GM10266 (cell line): Measurements from ENCODE around the gene ZNF175.

ENCODE experiments used
- DNase-seq: peaks from one replicate; pipeline ENCODE4 v3.0.0; 2012; ENCODE audit errors: extremely low spot score
- TF ChIP-seq, protein P1 (sequence below): IDR thresholded peaks from 2 replicates; pipeline ENCODE4 v1.5.1; 2012; ENCODE audit warnings: mild to moderate bottlenecking, low read depth; ENCODE audit not compliant: control insufficient read depth, insufficient read depth; ENCODE audit errors: missing control alignments

The ZNF175 gene

DNA sequence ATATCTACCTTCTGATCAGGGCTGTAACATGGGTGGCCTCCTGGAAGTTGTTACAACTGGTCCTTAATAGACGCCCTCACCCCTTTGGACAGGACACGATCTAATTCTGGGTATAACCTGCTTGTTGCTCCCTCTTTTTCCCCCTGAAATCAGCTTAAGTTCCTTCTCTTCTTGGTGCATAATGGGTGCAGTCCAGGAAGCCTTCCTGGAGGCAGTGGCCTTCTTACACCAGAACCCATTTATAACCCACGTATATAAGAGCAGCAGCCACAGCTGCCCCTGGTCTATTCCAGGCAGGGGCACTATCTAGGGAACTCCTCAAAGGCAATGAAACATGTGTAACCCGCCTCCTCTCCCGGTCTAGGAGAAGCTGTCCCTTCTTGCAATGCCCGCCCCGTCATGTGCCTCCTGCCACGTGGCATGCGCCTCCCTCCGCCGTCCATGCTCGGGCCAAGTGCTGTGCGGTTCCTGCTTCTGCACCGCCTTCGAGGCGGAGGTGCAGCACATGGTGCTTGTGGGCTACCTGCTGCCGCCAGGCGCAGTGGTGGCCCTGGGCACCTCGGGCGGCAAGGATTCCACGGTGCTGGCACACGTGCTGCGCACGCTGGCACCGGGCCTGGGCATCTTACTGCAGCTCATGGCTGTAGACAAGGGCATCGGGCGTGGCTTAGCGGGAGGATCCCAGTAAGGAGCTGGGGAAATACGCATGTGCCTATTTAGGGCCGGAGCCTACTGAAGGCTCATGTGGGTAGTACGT, 27.3 kb downstream of the ZNF175 start:
- no peak for DNase-seq
- TF ChIP-seq, protein P1, sequence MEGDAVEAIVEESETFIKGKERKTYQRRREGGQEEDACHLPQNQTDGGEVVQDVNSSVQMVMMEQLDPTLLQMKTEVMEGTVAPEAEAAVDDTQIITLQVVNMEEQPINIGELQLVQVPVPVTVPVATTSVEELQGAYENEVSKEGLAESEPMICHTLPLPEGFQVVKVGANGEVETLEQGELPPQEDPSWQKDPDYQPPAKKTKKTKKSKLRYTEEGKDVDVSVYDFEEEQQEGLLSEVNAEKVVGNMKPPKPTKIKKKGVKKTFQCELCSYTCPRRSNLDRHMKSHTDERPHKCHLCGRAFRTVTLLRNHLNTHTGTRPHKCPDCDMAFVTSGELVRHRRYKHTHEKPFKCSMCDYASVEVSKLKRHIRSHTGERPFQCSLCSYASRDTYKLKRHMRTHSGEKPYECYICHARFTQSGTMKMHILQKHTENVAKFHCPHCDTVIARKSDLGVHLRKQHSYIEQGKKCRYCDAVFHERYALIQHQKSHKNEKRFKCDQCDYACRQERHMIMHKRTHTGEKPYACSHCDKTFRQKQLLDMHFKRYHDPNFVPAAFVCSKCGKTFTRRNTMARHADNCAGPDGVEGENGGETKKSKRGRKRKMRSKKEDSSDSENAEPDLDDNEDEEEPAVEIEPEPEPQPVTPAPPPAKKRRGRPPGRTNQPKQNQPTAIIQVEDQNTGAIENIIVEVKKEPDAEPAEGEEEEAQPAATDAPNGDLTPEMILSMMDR: no peak

DNA sequence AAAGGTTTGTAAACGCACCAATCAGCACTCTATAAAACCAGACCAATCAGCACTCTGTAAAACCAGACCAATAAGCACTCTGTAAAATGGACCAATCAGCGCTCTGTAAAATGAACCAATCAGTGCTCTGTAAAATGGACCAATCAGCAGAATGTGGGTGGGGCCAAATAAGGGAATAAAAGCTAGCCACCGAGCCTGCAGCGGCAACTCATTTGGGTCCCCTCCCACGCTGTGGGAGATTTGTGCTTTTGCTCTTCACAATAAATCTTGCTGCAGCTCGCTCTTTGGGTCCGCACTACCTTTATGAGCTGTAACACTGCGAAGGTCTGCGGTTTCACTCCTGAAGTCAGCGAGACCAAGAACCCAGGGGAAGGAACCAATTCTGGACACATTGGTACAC, 28.0 kb downstream of the ZNF175 start:
- no peak for DNase-seq
- TF ChIP-seq, protein P1: no peak

DNA sequence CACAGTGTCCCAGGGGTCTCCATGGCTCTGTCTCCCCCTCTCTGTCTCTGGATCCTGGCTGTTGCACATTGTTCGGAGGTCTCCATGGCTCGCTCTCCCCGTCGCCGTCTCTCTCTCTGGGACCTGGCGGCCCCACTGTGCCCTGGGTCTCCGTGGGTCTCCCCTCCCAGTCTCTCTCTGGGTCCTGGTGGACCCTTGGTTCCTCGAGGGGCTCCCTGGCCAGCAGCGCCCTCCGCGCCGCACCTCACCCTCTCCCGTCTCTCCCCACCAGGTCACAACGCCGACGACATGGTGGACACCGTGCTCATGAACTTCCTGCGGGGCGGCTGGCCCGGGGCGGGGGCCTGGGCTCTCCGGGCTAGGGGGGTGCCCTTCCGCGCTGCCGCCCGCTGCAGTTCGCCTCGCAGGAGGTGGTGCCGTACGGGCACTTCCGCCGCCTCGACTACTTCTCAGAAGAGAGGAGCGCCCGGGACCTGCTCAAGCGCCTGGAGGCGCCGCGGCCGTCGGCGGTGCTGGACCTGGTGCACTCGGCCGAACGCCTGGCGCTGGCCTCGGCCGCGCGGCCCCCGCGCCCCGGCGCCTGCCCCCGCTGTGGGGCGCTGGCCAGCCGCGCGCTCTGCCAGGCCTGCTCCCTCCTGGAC, 30.0 kb downstream of the ZNF175 start:
- TF ChIP-seq, protein P1: peak; percentile 15

DNA sequence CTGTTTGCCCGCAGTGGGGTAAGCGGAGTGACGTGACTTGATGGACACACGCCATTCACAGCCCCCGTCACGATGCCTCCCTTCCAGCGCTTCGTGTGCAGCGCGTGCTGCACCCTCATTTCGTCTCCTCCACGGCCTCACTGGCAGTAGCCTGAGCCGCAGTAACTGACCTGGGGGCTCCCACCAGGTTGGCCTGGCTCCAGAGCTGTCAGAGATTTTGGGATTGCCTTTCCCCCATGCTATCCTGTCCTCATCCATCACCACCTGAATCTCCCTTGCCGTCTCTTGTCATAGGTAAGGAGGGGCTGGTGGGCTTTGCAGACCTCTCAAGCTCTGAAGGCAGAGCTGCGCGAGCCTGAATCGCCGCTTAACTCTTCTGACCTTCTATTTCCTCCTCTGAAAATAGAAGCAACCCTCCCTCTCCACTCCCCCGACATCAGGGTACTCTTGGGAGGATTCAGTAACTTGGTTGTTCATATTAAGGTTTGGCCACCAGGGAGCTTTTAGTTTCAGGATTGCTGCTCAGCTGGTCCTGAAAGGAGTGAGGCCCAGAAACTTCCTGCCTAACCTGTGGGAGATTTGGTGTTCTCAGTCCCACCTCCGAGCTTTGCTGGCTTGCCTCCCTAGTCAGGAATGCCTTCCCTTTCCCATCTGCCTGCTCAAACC, 31.2 kb downstream of the ZNF175 start:
- peak; percentile 76 for DNase-seq
- TF ChIP-seq, protein P1: no peak

More for the DNA sequence above, 30.0 kb downstream of the ZNF175 start:
- DNase-seq: peak; percentile 62

DNA sequence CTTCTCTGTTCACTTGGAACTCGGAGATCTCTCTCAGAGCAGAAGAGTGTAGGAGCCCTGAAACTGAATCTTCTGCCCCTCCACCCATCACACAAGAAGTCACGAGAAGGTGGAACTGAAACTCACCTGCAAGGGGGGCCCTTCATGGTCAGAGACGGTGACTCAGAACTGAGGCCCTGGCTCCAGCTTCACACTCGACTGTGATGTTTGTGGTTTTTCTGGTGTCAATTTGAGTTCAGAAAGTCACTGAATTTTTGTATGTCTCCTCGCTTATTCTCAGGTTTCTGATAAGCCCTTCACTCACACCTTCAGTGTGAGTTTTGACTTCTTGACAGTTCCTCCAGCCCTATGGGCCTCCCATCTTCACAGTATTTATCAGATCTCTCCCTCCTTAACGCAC, 36.0 kb downstream of the ZNF175 start:
- peak; percentile 87 for DNase-seq
- TF ChIP-seq, protein P1: no peak

DNA sequence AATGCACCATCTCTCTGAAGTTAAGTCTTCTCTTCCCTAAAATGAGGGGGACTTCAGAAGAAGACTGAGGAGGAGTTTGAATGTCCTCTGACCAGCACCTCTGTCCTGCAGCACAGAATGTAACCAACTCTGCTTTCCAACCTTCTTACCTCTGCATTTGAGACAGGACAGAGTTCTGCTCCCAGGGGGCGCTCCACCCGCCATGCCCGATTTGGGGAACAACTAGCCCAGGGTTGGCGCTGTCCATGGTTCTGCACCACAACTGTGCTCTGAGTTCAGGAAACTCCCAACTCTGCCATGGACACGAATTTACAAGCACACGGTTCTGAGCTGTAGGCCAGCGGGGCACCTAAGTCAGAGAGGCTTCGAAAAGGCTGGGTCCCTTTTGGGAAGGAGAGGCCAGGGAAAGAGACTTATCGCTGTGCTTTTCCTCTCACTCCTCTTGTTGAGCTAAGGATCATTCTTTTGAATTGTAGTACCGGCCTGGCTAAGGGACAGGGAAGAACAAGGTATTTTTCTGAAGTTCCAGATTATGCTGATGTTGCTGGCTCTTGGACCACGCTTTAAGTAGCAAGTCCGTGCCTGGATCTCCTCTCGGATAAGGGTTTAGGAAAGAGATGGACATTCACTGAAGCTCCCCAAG, 37.0 kb downstream of the ZNF175 start:
- TF ChIP-seq, protein P1: peak; percentile 66

More for the DNA sequence above, 37.0 kb downstream of the ZNF175 start:
- peak; percentile 55 for DNase-seq
